Panc1 (cell line): ENCODE results near the gene TMEM120B. TPM values are rescaled to one million over a fixed set of nuclear protein-coding genes. Genes with fewer than 3 reads are reported as not detected.

ENCODE experiments used
- ATAC-seq: fragments of 200-7000 bp; cut with Tn5 transposase; 2 replicates; pipeline ENCODE4 v1.9.1; 2020; ENCODE audit warnings: mild to moderate bottlenecking, moderate library complexity
- BruUV-seq: library from RNA; stranded (reverse); fragments of 400-500 nt; replicated peaks from 2 replicates; lab custom pipeline; 2021; lab: Mats Ljungman, UMichigan
- CTCF ChIA-PET: fragments of 300-600 bp; sonication (Branson Sonifier 250); formaldehyde crosslinking; loops from one replicate; lab custom pipeline; 2022; ENCODE audit warnings: antibody characterized with exemption; lab: Charles Lee
- POLR2A ChIA-PET: fragments of 300-600 bp; sonication (Branson Sonifier 250); formaldehyde crosslinking; loops from one replicate; lab custom pipeline; 2022; ENCODE audit warnings: antibody characterized with exemption; lab: Charles Lee
- DNase-seq: peaks from one replicate; pipeline ENCODE4 v3.0.0-alpha.2; 2010; ENCODE audit warnings: low read depth, low spot score
- H3K27ac ChIP-seq: 2 replicates; pipeline ENCODE4 v1.5.1; 2011; ENCODE audit warnings: mild to moderate bottlenecking, low read length, inconsistent platforms
- H3K27me3 ChIP-seq: fragments of 200-500 bp; sonication (Bioruptor generic); 2 replicates; pipeline ENCODE4 v1.6.0; 2014; ENCODE audit warnings: low read length, inconsistent platforms; ENCODE audit not compliant: control insufficient read depth, insufficient read depth
- H3K36me3 ChIP-seq: fragments of 200-500 bp; sonication (Bioruptor generic); 2 replicates; pipeline ENCODE4 v1.5.1; 2014; ENCODE audit warnings: inconsistent platforms, mild to moderate bottlenecking, low read length, moderate library complexity; ENCODE audit not compliant: control insufficient read depth, insufficient read depth
- H3K4me1 ChIP-seq: 2 replicates; pipeline ENCODE4 v1.5.1; 2011; ENCODE audit warnings: inconsistent platforms, mild to moderate bottlenecking, low read length, moderate library complexity; ENCODE audit not compliant: control insufficient read depth, insufficient read depth
- H3K4me3 ChIP-seq, 2 experiments: 2 replicates each; pipeline ENCODE4 v1.5.1; 2011 to 2012; ENCODE audit warnings: low read depth in 2 of 2, low read length in 2 of 2, mild to moderate bottlenecking in 2 of 2, inconsistent platforms in 1 of 2, moderate library complexity in 1 of 2
- H3K9me3 ChIP-seq: fragments of 200-500 bp; sonication (Bioruptor generic); 2 replicates; pipeline ENCODE4 v1.5.1; 2014; ENCODE audit warnings: low read depth, mild to moderate bottlenecking, inconsistent platforms, low read length, moderate library complexity; ENCODE audit not compliant: control insufficient read depth, insufficient read depth
- CTCF ChIP-seq: fragments of 450-650 bp; IDR thresholded peaks from 2 replicates; pipeline ENCODE4 v1.5.1; 2017; ENCODE audit warnings: mild to moderate bottlenecking
- POLR2AphosphoS5 ChIP-seq: IDR thresholded peaks from 2 replicates; pipeline ENCODE4 v1.6.1; 2012; ENCODE audit warnings: mild to moderate bottlenecking, low read depth, low read length, moderate library complexity
- SIN3A ChIP-seq: IDR thresholded peaks from 2 replicates; pipeline ENCODE4 v1.6.1; 2012; ENCODE audit warnings: low read depth, mild to moderate bottlenecking, low read length, moderate library complexity, borderline replicate concordance; ENCODE audit not compliant: insufficient read depth
- TCF7L2 ChIP-seq: IDR thresholded peaks from 2 replicates; pipeline ENCODE4 v1.6.1; 2011; ENCODE audit warnings: mild to moderate bottlenecking, low read depth, low read length, inconsistent platforms
- in situ Hi-C: cut with HindIII; loops from 2 replicates; pipeline ENCODE4 v1.10.0; 2016; ENCODE audit warnings: low sequenced_read_pairs, low pct_unique_long_range_greater_than_20kb
- intact Hi-C: fragments of 100-400 bp; cut with micrococcal nuclease; formaldehyde crosslinking; loops from one replicate; pipeline ENCODE4 v1.10.0; 2022; ENCODE audit not compliant: unreplicated experiment
- total RNA-seq: library from RNA; stranded (reverse); gene quantifications from one replicate; pipeline ENCODE4 v1.2.1, GENCODE V29; 2021; ENCODE audit not compliant: unreplicated experiment
- TF ChIP-seq, protein P1 (sequence below), 2 experiments: IDR thresholded peaks; 2 replicates each; pipeline ENCODE4 v1.6.1; 2011 to 2012; ENCODE audit warnings: low read depth in 2 of 2, control low read depth in 1 of 2, low read length in 1 of 2, mild to moderate bottlenecking in 1 of 2, moderate library complexity in 1 of 2; ENCODE audit not compliant: insufficient read depth in 1 of 2

Gene TMEM120B
- total RNA-seq, 1 experiment from 2014 or later: 22.3 TPM

DNA sequence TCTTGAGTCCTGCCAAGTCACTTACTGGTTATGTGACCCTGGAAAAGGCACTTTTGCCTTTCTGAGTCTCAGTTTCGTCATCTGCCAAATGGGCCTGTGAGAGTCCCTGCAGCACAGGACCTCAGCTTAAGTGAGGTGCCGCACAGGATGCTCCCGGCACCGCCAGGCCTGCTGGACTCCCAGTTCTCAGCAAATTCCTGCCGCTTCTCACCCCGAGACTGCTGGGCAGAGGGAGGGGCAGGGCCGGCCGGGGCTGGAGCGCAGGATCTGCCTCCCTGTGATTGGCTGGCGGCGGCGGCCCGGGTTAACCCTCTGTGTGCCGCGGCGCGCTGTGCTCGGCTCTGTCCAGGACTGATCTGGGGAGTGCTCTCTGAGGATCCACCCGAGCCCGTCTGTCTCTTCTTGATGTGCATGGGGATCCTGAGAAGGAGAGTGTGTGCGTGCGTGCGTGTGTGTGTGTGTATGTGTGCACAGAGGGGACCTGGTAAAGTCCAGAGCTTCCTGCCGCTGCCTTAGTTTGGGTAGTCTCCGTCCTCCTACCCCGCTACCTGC, 99.8 kb downstream of the TMEM120B start:
- peak overlapping the region; percentile 59 to 82 for H3K4me3 ChIP-seq
- CTCF ChIA-PET: interaction anchor here (0.6 to 3.0 kb wide), 8 partner anchors 9 to 273 kb away, joined by 3 to 72 read pairs (median 4); partner anchors contain the start of gene RHOF
- H3K36me3 ChIP-seq: peaks cover 12% of the 10 kb centered on the region
- no peaks in the 10 kb centered on the region for H3K27me3 ChIP-seq
- BruUV-seq: no TSS peak
- in situ Hi-C loops (no loop called here), intact Hi-C loops (no loop called here)
- POLR2A ChIA-PET: interaction anchor here (0.5 to 0.8 kb wide), 2 partner anchors 16 to 588 kb away, joined by 4 to 6 read pairs; no protein-coding TSS in a partner anchor
- DNase-seq: no peak
- peaks cover 22% of the 10 kb centered on the region for H3K4me1 ChIP-seq
- H3K9me3 ChIP-seq: no peaks in the 10 kb centered on the region
- TF ChIP-seq, protein P1, sequence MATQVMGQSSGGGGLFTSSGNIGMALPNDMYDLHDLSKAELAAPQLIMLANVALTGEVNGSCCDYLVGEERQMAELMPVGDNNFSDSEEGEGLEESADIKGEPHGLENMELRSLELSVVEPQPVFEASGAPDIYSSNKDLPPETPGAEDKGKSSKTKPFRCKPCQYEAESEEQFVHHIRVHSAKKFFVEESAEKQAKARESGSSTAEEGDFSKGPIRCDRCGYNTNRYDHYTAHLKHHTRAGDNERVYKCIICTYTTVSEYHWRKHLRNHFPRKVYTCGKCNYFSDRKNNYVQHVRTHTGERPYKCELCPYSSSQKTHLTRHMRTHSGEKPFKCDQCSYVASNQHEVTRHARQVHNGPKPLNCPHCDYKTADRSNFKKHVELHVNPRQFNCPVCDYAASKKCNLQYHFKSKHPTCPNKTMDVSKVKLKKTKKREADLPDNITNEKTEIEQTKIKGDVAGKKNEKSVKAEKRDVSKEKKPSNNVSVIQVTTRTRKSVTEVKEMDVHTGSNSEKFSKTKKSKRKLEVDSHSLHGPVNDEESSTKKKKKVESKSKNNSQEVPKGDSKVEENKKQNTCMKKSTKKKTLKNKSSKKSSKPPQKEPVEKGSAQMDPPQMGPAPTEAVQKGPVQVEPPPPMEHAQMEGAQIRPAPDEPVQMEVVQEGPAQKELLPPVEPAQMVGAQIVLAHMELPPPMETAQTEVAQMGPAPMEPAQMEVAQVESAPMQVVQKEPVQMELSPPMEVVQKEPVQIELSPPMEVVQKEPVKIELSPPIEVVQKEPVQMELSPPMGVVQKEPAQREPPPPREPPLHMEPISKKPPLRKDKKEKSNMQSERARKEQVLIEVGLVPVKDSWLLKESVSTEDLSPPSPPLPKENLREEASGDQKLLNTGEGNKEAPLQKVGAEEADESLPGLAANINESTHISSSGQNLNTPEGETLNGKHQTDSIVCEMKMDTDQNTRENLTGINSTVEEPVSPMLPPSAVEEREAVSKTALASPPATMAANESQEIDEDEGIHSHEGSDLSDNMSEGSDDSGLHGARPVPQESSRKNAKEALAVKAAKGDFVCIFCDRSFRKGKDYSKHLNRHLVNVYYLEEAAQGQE (IDR thresholded peaks at IDR 0.05; ENCODE audit: insufficient read depth in 1 of 2, low read depth in 2 of 2, low read length in 1 of 2): no peak
- no peak for TF ChIP-seq CTCF
- no peak; the same call in 1 of the 2 replicates for TF ChIP-seq SIN3A
- peak; percentile 8; the same call in 1 of the 2 replicates for TF ChIP-seq POLR2AphosphoS5
- TF ChIP-seq TCF7L2: 0 out of 2 replicates have a peak, but pooled peaks have one; percentile 16
- peak overlapping the region; percentile 76 for H3K27ac ChIP-seq
- peak; percentile 82 for ATAC-seq

DNA sequence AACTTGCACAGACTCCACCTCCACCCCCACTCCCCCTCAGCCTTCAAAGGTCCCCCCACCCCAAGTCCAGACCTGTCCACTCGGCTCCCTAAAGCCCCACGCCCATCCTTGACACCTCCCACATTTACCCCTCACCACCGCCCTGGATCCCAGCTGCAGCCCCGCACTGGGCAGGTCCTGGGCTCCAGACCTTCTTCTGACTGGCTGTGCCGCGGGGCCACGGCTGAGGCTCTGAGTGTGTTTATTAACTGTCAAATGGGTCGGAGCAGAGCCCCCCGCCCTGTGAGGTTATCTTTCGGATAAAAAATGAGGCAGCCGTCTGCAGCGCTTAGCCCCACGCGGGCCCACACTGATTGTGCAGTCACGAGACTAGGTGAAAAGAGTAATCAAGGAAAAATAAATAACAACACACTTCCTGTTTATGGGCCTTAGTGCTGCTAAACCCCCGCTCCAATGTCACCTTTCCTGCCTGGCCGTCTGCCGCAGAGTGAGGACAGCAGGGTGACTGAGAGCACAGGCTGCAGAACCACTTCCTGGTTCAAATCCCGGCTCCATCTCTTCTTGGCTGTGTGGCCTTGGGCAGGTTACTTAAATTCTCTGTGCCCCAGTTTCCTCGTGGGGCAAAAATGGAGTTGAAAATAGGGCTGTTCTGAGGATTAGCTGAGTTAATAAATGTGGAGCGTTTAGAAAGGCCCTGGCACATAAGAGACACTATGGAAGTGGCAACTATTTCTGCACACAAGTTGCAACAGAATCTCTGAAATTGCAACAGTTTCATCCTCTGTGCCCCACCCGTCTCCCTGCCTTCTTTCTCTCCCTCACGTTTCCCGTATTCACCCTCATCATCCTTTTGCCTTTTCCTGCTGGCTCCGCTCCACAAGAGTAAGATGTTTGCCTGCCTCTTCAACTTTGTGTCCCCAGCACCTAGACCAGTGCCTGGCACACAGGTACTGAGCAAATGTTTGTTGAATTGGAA, 100.7 kb downstream of the TMEM120B start:
- ChIA-PET CTCF (interaction anchor here (3.0 kb wide), 1 partner anchor 18 kb away, joined by 72 read pairs; the partner anchor contains the start of gene RHOF), POLR2A (interaction anchor here (0.5 to 0.8 kb wide), 3 partner anchors 17 to 587 kb away, joined by 4 to 6 read pairs (median 4); no protein-coding TSS in a partner anchor)
- no peaks in the 10 kb centered on the region for H3K27me3 ChIP-seq
- no TSS peak for BruUV-seq
- no peaks in the 10 kb centered on the region for H3K9me3 ChIP-seq
- peaks cover 13% of the 10 kb centered on the region for H3K36me3 ChIP-seq
- peak overlapping the region; percentile 59 to 82 for H3K4me3 ChIP-seq
- H3K4me1 ChIP-seq: peaks cover 22% of the 10 kb centered on the region
- intact Hi-C loops (no loop called here), in situ Hi-C loops (no loop called here)
- TF ChIP-seq, protein P1 (IDR thresholded peaks at IDR 0.05; ENCODE audit: insufficient read depth in 1 of 2, low read depth in 2 of 2, low read length in 1 of 2): no peak
- no peak for TF ChIP-seq SIN3A
- ATAC-seq (no peak), DNase-seq (no peak)
- peak overlapping the region; percentile 49 for H3K27ac ChIP-seq
